ENCODE results near the gene ARVCF. TPM values are rescaled to one million over a fixed set of nuclear protein-coding genes. Genes with fewer than 3 reads are reported as not detected.

Gene ARVCF
- total RNA-seq, 3 donors from 2014 or later (not counting 1 experiment from before 2014, with no cell fraction given): 37.8 to 62.0 (median 38.7) TPM

DNA sequence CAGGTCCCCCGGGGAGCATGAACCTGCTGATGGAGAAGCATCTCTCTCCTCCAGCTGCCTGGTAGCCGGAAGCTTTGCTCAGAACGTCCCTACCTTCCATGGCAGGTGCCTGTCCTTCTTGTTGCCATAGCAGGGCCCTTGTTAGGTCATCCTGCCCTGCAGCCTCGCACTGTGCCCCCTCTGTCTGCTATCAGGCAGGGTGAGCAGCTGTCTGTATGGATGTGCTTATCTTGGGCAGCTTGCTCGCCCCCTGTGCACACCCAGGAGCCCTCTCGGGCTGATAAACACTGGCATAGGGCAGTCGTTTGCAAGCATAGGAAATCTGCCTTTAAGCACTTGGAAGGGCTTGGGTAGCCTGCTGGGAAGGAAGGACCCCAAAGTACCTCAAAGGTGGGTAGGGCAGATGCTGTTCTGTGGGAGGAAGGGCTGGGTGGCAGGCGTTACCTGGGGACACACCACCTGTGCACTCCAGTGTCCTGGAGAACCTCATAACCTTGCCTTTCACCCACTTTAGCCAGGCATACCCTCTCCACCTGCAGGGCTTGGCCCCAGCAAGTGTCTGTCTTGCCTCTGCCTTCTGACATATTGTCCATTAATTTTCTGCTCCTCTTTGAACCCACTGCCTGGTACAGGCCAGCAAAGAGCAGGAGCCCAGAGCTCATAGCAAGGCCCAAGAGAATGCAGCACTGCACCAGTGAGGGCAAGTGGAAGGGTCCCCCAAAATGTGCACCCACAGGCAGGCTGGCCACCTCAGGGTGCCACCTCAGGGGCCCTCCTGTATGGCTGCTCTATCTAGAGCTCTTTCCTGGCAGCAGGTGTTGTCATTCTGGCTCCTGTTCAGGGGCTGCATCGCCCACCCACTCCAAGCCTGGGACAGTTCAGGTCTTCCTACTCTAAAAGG, 83.0 kb downstream of the ARVCF start:
- H3K27ac Mint-ChIP-seq: no peak overlapping the region

DNA sequence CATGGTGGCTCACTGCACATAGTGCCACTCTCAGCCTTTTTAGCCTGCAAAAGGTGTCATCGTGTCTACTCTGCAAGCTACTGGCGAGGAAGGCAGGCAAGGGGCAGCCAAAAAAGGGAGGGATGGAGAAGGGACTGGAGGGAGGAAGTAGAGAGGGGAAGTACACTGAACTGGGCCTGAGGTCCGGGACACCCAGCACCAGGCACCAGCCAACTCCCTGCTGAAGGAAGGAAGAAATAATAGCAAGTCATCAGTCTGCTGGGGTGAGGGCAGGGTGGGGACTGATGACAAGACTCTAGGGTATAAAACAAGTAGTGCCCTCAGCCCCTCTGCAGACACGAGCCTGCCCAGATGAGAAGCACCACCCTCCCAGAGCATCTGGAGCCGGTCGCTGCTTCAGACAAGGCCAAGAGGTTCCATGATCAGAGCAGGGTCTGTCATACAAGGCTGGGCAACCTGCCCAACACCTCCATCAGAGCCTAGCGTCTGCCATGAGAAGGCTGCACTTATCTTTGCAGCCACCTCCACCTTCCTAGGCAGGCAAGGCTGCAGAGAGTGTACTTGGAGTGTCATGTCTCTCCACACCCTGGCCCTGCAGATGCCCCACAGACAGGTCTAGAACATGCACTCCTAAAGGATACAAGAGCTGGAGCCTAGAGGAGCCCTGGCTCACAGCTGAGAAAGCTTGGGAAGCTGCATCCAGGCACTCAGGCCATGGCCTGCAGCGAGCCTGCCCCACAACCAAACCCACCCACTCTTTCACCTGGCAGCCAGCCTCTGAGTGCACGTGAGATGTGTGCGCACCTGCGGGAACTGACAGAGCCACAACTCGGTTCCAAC, 84.0 kb downstream of the ARVCF start:
- no peak for DNase-seq
- TF ChIP-seq, protein P1, sequence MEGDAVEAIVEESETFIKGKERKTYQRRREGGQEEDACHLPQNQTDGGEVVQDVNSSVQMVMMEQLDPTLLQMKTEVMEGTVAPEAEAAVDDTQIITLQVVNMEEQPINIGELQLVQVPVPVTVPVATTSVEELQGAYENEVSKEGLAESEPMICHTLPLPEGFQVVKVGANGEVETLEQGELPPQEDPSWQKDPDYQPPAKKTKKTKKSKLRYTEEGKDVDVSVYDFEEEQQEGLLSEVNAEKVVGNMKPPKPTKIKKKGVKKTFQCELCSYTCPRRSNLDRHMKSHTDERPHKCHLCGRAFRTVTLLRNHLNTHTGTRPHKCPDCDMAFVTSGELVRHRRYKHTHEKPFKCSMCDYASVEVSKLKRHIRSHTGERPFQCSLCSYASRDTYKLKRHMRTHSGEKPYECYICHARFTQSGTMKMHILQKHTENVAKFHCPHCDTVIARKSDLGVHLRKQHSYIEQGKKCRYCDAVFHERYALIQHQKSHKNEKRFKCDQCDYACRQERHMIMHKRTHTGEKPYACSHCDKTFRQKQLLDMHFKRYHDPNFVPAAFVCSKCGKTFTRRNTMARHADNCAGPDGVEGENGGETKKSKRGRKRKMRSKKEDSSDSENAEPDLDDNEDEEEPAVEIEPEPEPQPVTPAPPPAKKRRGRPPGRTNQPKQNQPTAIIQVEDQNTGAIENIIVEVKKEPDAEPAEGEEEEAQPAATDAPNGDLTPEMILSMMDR (IDR thresholded peaks at IDR 0.05): no peak
- Histone ChIP-seq H3K27me3 (ENCODE audit: control insufficient read depth, insufficient read depth, low read length) (no peaks in the 10 kb centered on the region), H3K4me1 (ENCODE audit: control insufficient read depth, insufficient read depth, low read length) (no peaks in the 10 kb centered on the region), H3K36me3 (ENCODE audit: control insufficient read depth, insufficient read depth, low read length) (no peaks in the 10 kb centered on the region), H3K27ac (ENCODE audit: low read length) (no peak overlapping the region), H3K4me3 (ENCODE audit: low read length) (no peak overlapping the region), H3K9me3 (ENCODE audit: control insufficient read depth, insufficient read depth, low read length) (peaks cover 11% of the 10 kb centered on the region)
- H3K4me3 Mint-ChIP-seq: no peak overlapping the region
- ATAC-seq: no peak
- 63% methylated on average over 11 of the region's 12 CpGs for WGBS (ENCODE audit: insufficient coverage)
- no peak overlapping the region for H3K27ac Mint-ChIP-seq
- intact Hi-C loops (cut with micrococcal nuclease): no loop called here
- no peaks in the 10 kb centered on the region for H3K27me3 Mint-ChIP-seq (ENCODE audit: low read depth in 2 of 2)
- peaks cover 3 to 12% of the 10 kb centered on the region in 2 donors for H3K9me3 Mint-ChIP-seq
- peaks cover 0 to 6% of the 10 kb centered on the region in 2 donors for H3K4me1 Mint-ChIP-seq
- peaks cover 21% of the 10 kb centered on the region for H3K36me3 Mint-ChIP-seq

More for the DNA sequence above, 83.0 kb downstream of the ARVCF start:
- no peak overlapping the region for H3K4me3 Mint-ChIP-seq
- H3K27me3 Mint-ChIP-seq (ENCODE audit: low read depth in 2 of 2): no peaks in the 10 kb centered on the region
- H3K4me1 Mint-ChIP-seq: peaks cover 0 to 11% of the 10 kb centered on the region in 2 donors
- H3K36me3 Mint-ChIP-seq: peaks cover 21% of the 10 kb centered on the region
- H3K27me3 ChIP-seq (ENCODE audit: control insufficient read depth, insufficient read depth, low read length): no peaks in the 10 kb centered on the region
- peaks cover 3 to 12% of the 10 kb centered on the region in 2 donors for H3K9me3 Mint-ChIP-seq
- intact Hi-C loops (cut with micrococcal nuclease): no loop called here
- H3K4me1 ChIP-seq (ENCODE audit: control insufficient read depth, insufficient read depth, low read length): no peaks in the 10 kb centered on the region
- no peak overlapping the region for H3K27ac ChIP-seq (ENCODE audit: low read length)
- H3K36me3 ChIP-seq (ENCODE audit: control insufficient read depth, insufficient read depth, low read length): no peaks in the 10 kb centered on the region
- TF ChIP-seq, protein P1 (IDR thresholded peaks at IDR 0.05): no peak
- 89% methylated on average over 9 of the region's 9 CpGs for WGBS (ENCODE audit: insufficient coverage)
- ATAC-seq (no peak), DNase-seq (no peak)
- H3K4me3 ChIP-seq (ENCODE audit: low read length): no peak overlapping the region
- peaks cover 11% of the 10 kb centered on the region for H3K9me3 ChIP-seq (ENCODE audit: control insufficient read depth, insufficient read depth, low read length)

DNA sequence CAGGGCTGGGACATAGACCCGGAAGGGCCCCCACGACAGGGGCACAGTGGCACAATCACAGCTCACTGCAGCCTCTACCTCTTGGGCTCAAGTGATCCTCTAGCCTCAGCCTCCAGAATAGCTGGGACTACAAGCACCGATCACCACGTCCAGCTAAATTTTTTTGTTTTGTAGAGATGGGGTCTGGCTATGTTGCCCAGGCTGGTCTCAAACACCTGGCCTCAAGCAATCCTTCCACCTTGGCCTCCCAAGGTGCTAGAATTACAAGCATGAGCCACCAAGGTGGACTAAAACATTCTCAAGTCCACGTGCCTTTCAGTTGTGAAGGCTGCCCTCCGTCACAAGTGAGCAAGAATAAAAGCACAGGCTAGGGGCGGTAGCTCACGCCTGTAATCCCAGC, 85.1 kb downstream of the ARVCF start:
- TF ChIP-seq, protein P1 (IDR thresholded peaks at IDR 0.05): no peak
- Mint-ChIP-seq H3K27me3 (ENCODE audit: low read depth in 2 of 2) (no peaks in the 10 kb centered on the region), H3K36me3 (peaks cover 13% of the 10 kb centered on the region), H3K27ac (no peak overlapping the region), H3K9me3 (peaks cover under 1 to 9% of the 10 kb centered on the region in 2 donors), H3K4me1 (peaks cover 0 to 6% of the 10 kb centered on the region in 2 donors), H3K4me3 (no peak overlapping the region)
- H3K4me3 ChIP-seq (ENCODE audit: low read length): no peak overlapping the region
- DNase-seq (no peak), ATAC-seq (no peak)
- 98% methylated on average over 8 of the region's 8 CpGs for WGBS (ENCODE audit: insufficient coverage)
- no peaks in the 10 kb centered on the region for H3K36me3 ChIP-seq (ENCODE audit: control insufficient read depth, insufficient read depth, low read length)
- intact Hi-C loops (cut with micrococcal nuclease): no loop called here
- peaks cover 11% of the 10 kb centered on the region for H3K9me3 ChIP-seq (ENCODE audit: control insufficient read depth, insufficient read depth, low read length)
- no peaks in the 10 kb centered on the region for H3K27me3 ChIP-seq (ENCODE audit: control insufficient read depth, insufficient read depth, low read length)
- H3K4me1 ChIP-seq (ENCODE audit: control insufficient read depth, insufficient read depth, low read length): no peaks in the 10 kb centered on the region
- no peak overlapping the region for H3K27ac ChIP-seq (ENCODE audit: low read length)

All from natural killer cell (primary cell).